ENCODE data around the gene ZNF473. TPM values are rescaled to one million over a fixed set of nuclear protein-coding genes. Genes with fewer than 3 reads are reported as not detected.

The ZNF473 gene
- total and polyA plus RNA-seq, 2 of the 13 experiments (the other 11 are each of a cell fraction or from before 2014, with no cell fraction given), result 5.8 to 11.9 TPM

GRCh38 chr19:49987159-49987698 lies 38.6 kb upstream of the ZNF473 start (continued):
- peak; percentile 100 for TF ChIP-seq ZNF235 (CRISPR knock-in tag; IDR thresholded peaks at IDR 0.05; ENCODE audit: borderline replicate concordance)
- TF ChIP-seq, protein P1, sequence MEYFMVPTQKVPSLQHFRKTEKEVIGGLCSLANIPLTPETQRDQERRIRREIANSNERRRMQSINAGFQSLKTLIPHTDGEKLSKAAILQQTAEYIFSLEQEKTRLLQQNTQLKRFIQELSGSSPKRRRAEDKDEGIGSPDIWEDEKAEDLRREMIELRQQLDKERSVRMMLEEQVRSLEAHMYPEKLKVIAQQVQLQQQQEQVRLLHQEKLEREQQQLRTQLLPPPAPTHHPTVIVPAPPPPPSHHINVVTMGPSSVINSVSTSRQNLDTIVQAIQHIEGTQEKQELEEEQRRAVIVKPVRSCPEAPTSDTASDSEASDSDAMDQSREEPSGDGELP (IDR thresholded peaks at IDR 0.05; ENCODE audit: borderline replicate concordance, low read depth), result peak; percentile 92
- TF ChIP-seq TP53 (CRISPR knock-in tag; conservative IDR thresholded peaks at IDR 0.05), result peak; percentile 98
- TF ChIP-seq RFXANK (CRISPR knock-in tag; IDR thresholded peaks at IDR 0.05), result peak; percentile 98
- peak; percentile 86 for TF ChIP-seq ELF1 (CRISPR knock-in tag; IDR thresholded peaks at IDR 0.05)
- TF ChIP-seq, protein P2, sequence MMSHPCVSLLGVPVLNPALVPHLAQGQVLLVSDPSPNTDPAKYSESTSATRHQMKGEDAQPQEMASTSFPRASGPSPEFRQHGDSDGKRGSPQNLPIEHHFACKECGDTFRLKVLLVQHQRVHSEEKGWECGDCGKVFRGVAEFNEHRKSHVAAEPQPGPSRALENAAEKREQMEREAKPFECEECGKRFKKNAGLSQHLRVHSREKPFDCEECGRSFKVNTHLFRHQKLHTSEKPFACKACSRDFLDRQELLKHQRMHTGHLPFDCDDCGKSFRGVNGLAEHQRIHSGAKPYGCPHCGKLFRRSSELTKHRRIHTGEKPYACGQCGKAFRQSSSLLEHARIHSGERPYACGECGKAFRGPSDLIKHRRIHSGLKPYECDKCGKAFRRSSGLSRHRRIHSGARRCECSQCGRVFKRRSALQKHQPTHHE (CRISPR knock-in tag; IDR thresholded peaks at IDR 0.05; ENCODE audit: borderline replicate concordance), result peak; percentile 100
- TF ChIP-seq MLLT10 (CRISPR knock-in tag; IDR thresholded peaks at IDR 0.05), result peak; percentile 97
- TF ChIP-seq ZBTB26 (CRISPR knock-in tag; IDR thresholded peaks at IDR 0.05; ENCODE audit: borderline replicate concordance), result peak; percentile 99
- TF ChIP-seq JUN (CRISPR knock-in tag; IDR thresholded peaks at IDR 0.05), result peak; percentile 99
- TF ChIP-seq, protein P3, sequence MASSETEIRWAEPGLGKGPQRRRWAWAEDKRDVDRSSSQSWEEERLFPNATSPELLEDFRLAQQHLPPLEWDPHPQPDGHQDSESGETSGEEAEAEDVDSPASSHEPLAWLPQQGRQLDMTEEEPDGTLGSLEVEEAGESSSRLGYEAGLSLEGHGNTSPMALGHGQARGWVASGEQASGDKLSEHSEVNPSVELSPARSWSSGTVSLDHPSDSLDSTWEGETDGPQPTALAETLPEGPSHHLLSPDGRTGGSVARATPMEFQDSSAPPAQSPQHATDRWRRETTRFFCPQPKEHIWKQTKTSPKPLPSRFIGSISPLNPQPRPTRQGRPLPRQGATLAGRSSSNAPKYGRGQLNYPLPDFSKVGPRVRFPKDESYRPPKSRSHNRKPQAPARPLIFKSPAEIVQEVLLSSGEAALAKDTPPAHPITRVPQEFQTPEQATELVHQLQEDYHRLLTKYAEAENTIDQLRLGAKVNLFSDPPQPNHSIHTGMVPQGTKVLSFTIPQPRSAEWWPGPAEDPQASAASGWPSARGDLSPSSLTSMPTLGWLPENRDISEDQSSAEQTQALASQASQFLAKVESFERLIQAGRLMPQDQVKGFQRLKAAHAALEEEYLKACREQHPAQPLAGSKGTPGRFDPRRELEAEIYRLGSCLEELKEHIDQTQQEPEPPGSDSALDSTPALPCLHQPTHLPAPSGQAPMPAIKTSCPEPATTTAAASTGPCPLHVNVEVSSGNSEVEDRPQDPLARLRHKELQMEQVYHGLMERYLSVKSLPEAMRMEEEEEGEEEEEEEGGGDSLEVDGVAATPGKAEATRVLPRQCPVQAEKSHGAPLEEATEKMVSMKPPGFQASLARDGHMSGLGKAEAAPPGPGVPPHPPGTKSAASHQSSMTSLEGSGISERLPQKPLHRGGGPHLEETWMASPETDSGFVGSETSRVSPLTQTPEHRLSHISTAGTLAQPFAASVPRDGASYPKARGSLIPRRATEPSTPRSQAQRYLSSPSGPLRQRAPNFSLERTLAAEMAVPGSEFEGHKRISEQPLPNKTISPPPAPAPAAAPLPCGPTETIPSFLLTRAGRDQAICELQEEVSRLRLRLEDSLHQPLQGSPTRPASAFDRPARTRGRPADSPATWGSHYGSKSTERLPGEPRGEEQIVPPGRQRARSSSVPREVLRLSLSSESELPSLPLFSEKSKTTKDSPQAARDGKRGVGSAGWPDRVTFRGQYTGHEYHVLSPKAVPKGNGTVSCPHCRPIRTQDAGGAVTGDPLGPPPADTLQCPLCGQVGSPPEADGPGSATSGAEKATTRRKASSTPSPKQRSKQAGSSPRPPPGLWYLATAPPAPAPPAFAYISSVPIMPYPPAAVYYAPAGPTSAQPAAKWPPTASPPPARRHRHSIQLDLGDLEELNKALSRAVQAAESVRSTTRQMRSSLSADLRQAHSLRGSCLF (CRISPR knock-in tag; IDR thresholded peaks at IDR 0.05; ENCODE audit: borderline replicate concordance), result peak; percentile 100
- TF ChIP-seq, protein P4, sequence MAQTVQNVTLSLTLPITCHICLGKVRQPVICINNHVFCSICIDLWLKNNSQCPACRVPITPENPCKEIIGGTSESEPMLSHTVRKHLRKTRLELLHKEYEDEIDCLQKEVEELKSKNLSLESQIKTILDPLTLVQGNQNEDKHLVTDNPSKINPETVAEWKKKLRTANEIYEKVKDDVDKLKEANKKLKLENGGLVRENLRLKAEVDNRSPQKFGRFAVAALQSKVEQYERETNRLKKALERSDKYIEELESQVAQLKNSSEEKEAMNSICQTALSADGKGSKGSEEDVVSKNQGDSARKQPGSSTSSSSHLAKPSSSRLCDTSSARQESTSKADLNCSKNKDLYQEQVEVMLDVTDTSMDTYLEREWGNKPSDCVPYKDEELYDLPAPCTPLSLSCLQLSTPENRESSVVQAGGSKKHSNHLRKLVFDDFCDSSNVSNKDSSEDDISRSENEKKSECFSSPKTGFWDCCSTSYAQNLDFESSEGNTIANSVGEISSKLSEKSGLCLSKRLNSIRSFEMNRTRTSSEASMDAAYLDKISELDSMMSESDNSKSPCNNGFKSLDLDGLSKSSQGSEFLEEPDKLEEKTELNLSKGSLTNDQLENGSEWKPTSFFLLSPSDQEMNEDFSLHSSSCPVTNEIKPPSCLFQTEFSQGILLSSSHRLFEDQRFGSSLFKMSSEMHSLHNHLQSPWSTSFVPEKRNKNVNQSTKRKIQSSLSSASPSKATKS (CRISPR knock-in tag; IDR thresholded peaks at IDR 0.05), result peak; percentile 100
- peak; percentile 78 for TF ChIP-seq NFYB (CRISPR knock-in tag; IDR thresholded peaks at IDR 0.05)
- TF ChIP-seq CCDC6 (CRISPR knock-in tag; IDR thresholded peaks at IDR 0.05), result peak; percentile 100
- no peak for TF ChIP-seq PLRG1 (conservative IDR thresholded peaks at IDR 0.05)
- peak; percentile 100 for TF ChIP-seq BRCA1 (CRISPR knock-in tag; IDR thresholded peaks at IDR 0.05)
- peak; percentile 98 for TF ChIP-seq ZNF850 (CRISPR knock-in tag; conservative IDR thresholded peaks at IDR 0.05)
- TF ChIP-seq ZNF772 (CRISPR knock-in tag; IDR thresholded peaks at IDR 0.05), result peak; percentile 100
- peak; percentile 84 for TF ChIP-seq TAF1 (CRISPR knock-in tag; IDR thresholded peaks at IDR 0.05)
- TF ChIP-seq ZNF790 (CRISPR knock-in tag; IDR thresholded peaks at IDR 0.05; ENCODE audit: borderline replicate concordance), result peak; percentile 100
